ENCODE measurements around the gene DTNBP1. TPM values are rescaled to one million over a fixed set of nuclear protein-coding genes. Genes with fewer than 3 reads are reported as not detected.
"Not testable (repeated sequence)": the region's sequence is repeated elsewhere in the genome, so short reads cannot be mapped to it uniquely, and the experiment has no call there.

Gene DTNBP1
- total RNA-seq, 1 experiment from 2014 or later = 12.8 TPM

DNA sequence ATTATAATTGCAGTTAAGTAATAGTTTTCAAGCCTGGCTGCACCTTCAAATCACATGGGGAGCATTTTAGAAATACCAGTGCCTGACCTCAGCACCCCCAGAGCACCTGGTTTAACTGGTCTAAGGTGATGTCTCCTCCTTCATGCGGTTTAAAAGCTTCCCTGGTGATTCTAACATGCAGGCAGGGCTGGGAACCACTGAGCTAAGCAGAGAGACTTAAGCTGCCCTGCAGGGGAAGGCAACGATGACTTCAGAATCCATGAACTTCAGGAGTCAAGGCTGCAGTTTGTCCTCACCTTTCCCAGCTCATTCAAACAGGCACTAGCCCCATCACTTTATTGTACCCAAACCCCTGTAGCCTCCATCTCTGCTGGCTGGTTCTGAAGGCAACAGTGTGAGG lies 6.1 kb upstream of the DTNBP1 start:
- Mint-ChIP-seq H3K4me1 (ENCODE audit: low read depth, unreplicated experiment) (peaks cover under 1% of the 10 kb centered on the region), H3K9me3 (ENCODE audit: low read depth, unreplicated experiment) (peaks cover under 1% of the 10 kb centered on the region), H3K27me3 (ENCODE audit: unreplicated experiment) (peaks cover 54% of the 10 kb centered on the region), H3K27ac (ENCODE audit: unreplicated experiment) (no peak overlapping the region), H3K4me3 (ENCODE audit: low read depth, unreplicated experiment) (no peak overlapping the region), H3K36me3 (ENCODE audit: insufficient read depth, unreplicated experiment) (peaks cover 3% of the 10 kb centered on the region)
- intact Hi-C loops (cut with micrococcal nuclease; ENCODE audit: unreplicated experiment) = no loop called here
- BruUV-seq (replicated peaks) = no TSS peak
- CTCF ChIA-PET = no interaction called here
- DNase-seq = no peak
- TF ChIP-seq, protein P1, sequence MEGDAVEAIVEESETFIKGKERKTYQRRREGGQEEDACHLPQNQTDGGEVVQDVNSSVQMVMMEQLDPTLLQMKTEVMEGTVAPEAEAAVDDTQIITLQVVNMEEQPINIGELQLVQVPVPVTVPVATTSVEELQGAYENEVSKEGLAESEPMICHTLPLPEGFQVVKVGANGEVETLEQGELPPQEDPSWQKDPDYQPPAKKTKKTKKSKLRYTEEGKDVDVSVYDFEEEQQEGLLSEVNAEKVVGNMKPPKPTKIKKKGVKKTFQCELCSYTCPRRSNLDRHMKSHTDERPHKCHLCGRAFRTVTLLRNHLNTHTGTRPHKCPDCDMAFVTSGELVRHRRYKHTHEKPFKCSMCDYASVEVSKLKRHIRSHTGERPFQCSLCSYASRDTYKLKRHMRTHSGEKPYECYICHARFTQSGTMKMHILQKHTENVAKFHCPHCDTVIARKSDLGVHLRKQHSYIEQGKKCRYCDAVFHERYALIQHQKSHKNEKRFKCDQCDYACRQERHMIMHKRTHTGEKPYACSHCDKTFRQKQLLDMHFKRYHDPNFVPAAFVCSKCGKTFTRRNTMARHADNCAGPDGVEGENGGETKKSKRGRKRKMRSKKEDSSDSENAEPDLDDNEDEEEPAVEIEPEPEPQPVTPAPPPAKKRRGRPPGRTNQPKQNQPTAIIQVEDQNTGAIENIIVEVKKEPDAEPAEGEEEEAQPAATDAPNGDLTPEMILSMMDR (IDR thresholded peaks at IDR 0.05; ENCODE audit: unreplicated experiment) = no peak

DNA sequence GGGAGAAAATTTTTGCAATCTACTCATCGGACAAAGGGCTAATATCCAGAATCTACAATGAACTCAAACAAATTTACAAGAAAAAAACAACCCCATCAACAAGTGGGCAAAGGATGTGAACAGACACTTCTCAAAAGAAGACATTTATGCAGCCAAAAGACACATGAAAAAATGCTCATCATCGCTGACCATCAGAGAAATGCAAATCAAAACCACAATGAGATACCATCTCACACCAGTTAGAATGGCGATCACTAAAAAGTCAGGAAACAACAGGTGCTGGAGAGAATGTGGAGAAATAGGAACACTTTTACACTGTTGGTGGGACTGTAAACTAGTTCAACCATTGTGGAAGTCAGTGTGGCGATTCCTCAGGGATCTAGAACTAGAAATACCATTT lies 4.1 kb upstream of the DTNBP1 start:
- intact Hi-C loops (cut with micrococcal nuclease; ENCODE audit: unreplicated experiment); H3K27ac Mint-ChIP-seq (ENCODE audit: unreplicated experiment); H3K9me3 Mint-ChIP-seq (ENCODE audit: low read depth, unreplicated experiment); BruUV-seq (replicated peaks); CTCF ChIA-PET; H3K4me3 Mint-ChIP-seq (ENCODE audit: low read depth, unreplicated experiment); H3K4me1 Mint-ChIP-seq (ENCODE audit: low read depth, unreplicated experiment); DNase-seq: not testable (repeated sequence)
- Mint-ChIP-seq H3K36me3 (ENCODE audit: insufficient read depth, unreplicated experiment) (peaks cover 20% of the 10 kb centered on the region), H3K27me3 (ENCODE audit: unreplicated experiment) (peaks cover 63% of the 10 kb centered on the region)

- H3K4me1 Mint-ChIP-seq (ENCODE audit: low read depth, unreplicated experiment) = peaks cover 10% of the 10 kb centered on the region
- H3K4me3 Mint-ChIP-seq (ENCODE audit: low read depth, unreplicated experiment) = no peak overlapping the region
- peaks cover 4% of the 10 kb centered on the region for H3K9me3 Mint-ChIP-seq (ENCODE audit: low read depth, unreplicated experiment)
- H3K27ac Mint-ChIP-seq (ENCODE audit: unreplicated experiment) = no peak overlapping the region
- intact Hi-C loops (cut with micrococcal nuclease; ENCODE audit: unreplicated experiment) = no loop called here
- CTCF ChIA-PET = no interaction called here
- TF ChIP-seq, protein P1 (IDR thresholded peaks at IDR 0.05; ENCODE audit: unreplicated experiment) = no peak
- no TSS peak for BruUV-seq (replicated peaks)
- peaks cover 46% of the 10 kb centered on the region for H3K27me3 Mint-ChIP-seq (ENCODE audit: unreplicated experiment)
- no peak for DNase-seq
- H3K36me3 Mint-ChIP-seq (ENCODE audit: insufficient read depth, unreplicated experiment) = peaks cover 23% of the 10 kb centered on the region
Observed at GRCh38 chr6:15665237-15665636, 2.4 kb upstream of the DTNBP1 start.

GRCh38 chr6:15663130-15663871 lies 473 bp upstream of the DTNBP1 start:
- H3K27me3 Mint-ChIP-seq (ENCODE audit: unreplicated experiment) = peaks cover 29% of the 10 kb centered on the region
- DNase-seq = no peak
- H3K36me3 Mint-ChIP-seq (ENCODE audit: insufficient read depth, unreplicated experiment) = peaks cover 23% of the 10 kb centered on the region
- peaks cover 10% of the 10 kb centered on the region for H3K4me1 Mint-ChIP-seq (ENCODE audit: low read depth, unreplicated experiment)
- H3K9me3 Mint-ChIP-seq (ENCODE audit: low read depth, unreplicated experiment) = peaks cover 4% of the 10 kb centered on the region
- H3K27ac Mint-ChIP-seq (ENCODE audit: unreplicated experiment) = no peak overlapping the region
- CTCF ChIA-PET = no interaction called here
- intact Hi-C loops (cut with micrococcal nuclease; ENCODE audit: unreplicated experiment) = no loop called here
- BruUV-seq (replicated peaks) = no TSS peak
- peak overlapping the region; percentile 71 for H3K4me3 Mint-ChIP-seq (ENCODE audit: low read depth, unreplicated experiment)
- TF ChIP-seq, protein P1 (IDR thresholded peaks at IDR 0.05; ENCODE audit: unreplicated experiment) = no peak

GRCh38 chr6:15661853-15662325 lies 939 bp downstream of the DTNBP1 start:
- TF ChIP-seq, protein P1 (IDR thresholded peaks at IDR 0.05; ENCODE audit: unreplicated experiment) = no peak
- Mint-ChIP-seq H3K27ac (ENCODE audit: unreplicated experiment) (no peak overlapping the region), H3K9me3 (ENCODE audit: low read depth, unreplicated experiment) (peaks cover 4% of the 10 kb centered on the region), H3K4me3 (ENCODE audit: low read depth, unreplicated experiment) (peak overlapping the region; percentile 71), H3K36me3 (ENCODE audit: insufficient read depth, unreplicated experiment) (peaks cover 23% of the 10 kb centered on the region), H3K27me3 (ENCODE audit: unreplicated experiment) (peaks cover 19% of the 10 kb centered on the region), H3K4me1 (ENCODE audit: low read depth, unreplicated experiment) (peaks cover 10% of the 10 kb centered on the region)
- intact Hi-C loops (cut with micrococcal nuclease; ENCODE audit: unreplicated experiment) = no loop called here
- BruUV-seq (replicated peaks) = no TSS peak
- no peak for DNase-seq
- CTCF ChIA-PET = interaction anchor here (1.0 kb wide), 1 partner anchor 521 kb away, joined by 3 read pairs; no protein-coding TSS in a partner anchor
